Right cardiac atrium (tissue), 5 donors: Measurements from ENCODE around the gene ARHGAP6. TPM values are rescaled to one million over a fixed set of nuclear protein-coding genes. Genes with fewer than 3 reads are reported as not detected.
A peak's percentile ranks its signal among the peaks of the same experiment; 100 is the strongest.

ENCODE experiments used
- ATAC-seq, 2 donors: fragments of 200-7000 bp; cut with Tn5 transposase; one replicate each; pipeline versions ENCODE4 v1.8.0 to v1.9.1; 2020; ENCODE audit warnings: moderate library complexity in 2 of 2, mild to moderate bottlenecking in 1 of 2
- DNase-seq, 3 donors: peaks; one replicate each; pipeline ENCODE4 v3.0.0-alpha.2; 2020
- H3K27ac ChIP-seq: one replicate; pipeline ENCODE4 v1.5.1; 2013; ENCODE audit warnings: mild to moderate bottlenecking, low read length, control low read depth, moderate library complexity
- H3K27me3 ChIP-seq: one replicate; pipeline ENCODE4 v1.6.1; 2013; ENCODE audit not compliant: control insufficient read depth, insufficient read depth
- H3K4me1 ChIP-seq: one replicate; pipeline ENCODE4 v1.6.1; 2013; ENCODE audit warnings: low read length; ENCODE audit not compliant: control insufficient read depth, insufficient read depth
- H3K4me3 ChIP-seq: one replicate; pipeline ENCODE4 v1.5.1; 2013; ENCODE audit warnings: low read length, control low read depth
- H3K9me3 ChIP-seq: one replicate; pipeline ENCODE4 v1.6.1; 2013; ENCODE audit warnings: low read length; ENCODE audit not compliant: control insufficient read depth
- WGBS: extraction: QIAGEN DNeasy Blood & Tissue Kit; methylation state at CpG from one replicate; pipeline ENCODE4 v1.1.7; 2013; 5-methylcytosine and 5-hydroxymethylcytosine counted together
- intact Hi-C, 4 donors: fragments of 100-400 bp; cut with DNase I; formaldehyde crosslinking; loops; one replicate each; pipeline versions ENCODE4 v1.11.0 to v1.14.0; 2022 to 2023
- polyA plus RNA-seq: library from polyadenylated mRNA; stranded (reverse); fragments of 200-250 nt; gene quantifications from one replicate; pipeline ENCODE4 v1.2.3, GENCODE V29; 2013
- total RNA-seq, 4 donors: library from RNA; stranded (reverse); fragmentation: NEBNext Ultra II Directional; extraction: Animal tissue kit (Norgen Biotek cat#: 25700); gene quantifications; one replicate each; pipeline ENCODE4 v1.2.1, GENCODE V29; 2021
- donor health status: healthy with polysubstance abuse.
- donor health status: DM: no; HTN: yes; CAD: no.
- donor health status: DM: no; HTN: no; CAD: no.
- donor health status: DM: no; HTN: yes; CAD: no; lungs with severe emphysema.
- donor health status: DM: yes; HTN: yes; CAD: no.

The ARHGAP6 gene
- total and polyA plus RNA-seq, 5 donors = 2.3 to 4.5 (median 3.1) TPM

GRCh38 chrX:11386812-11387211 lies 278.9 kb downstream of the ARHGAP6 start:
- DNase-seq (no peak), ATAC-seq (no peak)
- Histone ChIP-seq H3K27me3 (no peaks in the 10 kb centered on the region), H3K4me3 (no peak overlapping the region), H3K27ac (no peak overlapping the region), H3K9me3 (no peaks in the 10 kb centered on the region), H3K4me1 (peaks cover 2% of the 10 kb centered on the region)
- 50% methylated on average over 3 of the region's 3 CpGs for WGBS
- intact Hi-C loops = no loop called here

GRCh38 chrX:11386001-11386523 lies 279.7 kb downstream of the ARHGAP6 start:
- intact Hi-C loops = no loop called here
- ATAC-seq = peak in 1 of 2 donors; percentile 33
- no peaks in the 10 kb centered on the region for H3K9me3 ChIP-seq
- H3K4me1 ChIP-seq = peaks cover 2% of the 10 kb centered on the region
- no peaks in the 10 kb centered on the region for H3K27me3 ChIP-seq
- H3K4me3 ChIP-seq = no peak overlapping the region
- WGBS = 67% methylated on average over 5 of the region's 5 CpGs
- H3K27ac ChIP-seq = peak overlapping the region; percentile 58
- DNase-seq = peak in 2 of 3 donors; percentile 25 to 40

GRCh38 chrX:11382930-11383329 lies 282.8 kb downstream of the ARHGAP6 start:
- no peak overlapping the region for H3K27ac ChIP-seq
- H3K4me3 ChIP-seq = no peak overlapping the region
- 50% methylated on average over 4 of the region's 4 CpGs for WGBS
- ATAC-seq = no peak
- H3K4me1 ChIP-seq = peaks cover 5% of the 10 kb centered on the region
- no peak for DNase-seq
- no peaks in the 10 kb centered on the region for H3K27me3 ChIP-seq
- intact Hi-C loops = no loop called here
- no peaks in the 10 kb centered on the region for H3K9me3 ChIP-seq

GRCh38 chrX:11381464-11381863 lies 284.3 kb downstream of the ARHGAP6 start:
- Histone ChIP-seq H3K27ac (no peak overlapping the region), H3K4me1 (peaks cover 5% of the 10 kb centered on the region), H3K4me3 (no peak overlapping the region), H3K27me3 (no peaks in the 10 kb centered on the region), H3K9me3 (no peaks in the 10 kb centered on the region)
- ATAC-seq (peak; percentile 72 to 87), DNase-seq (peak in 2 of 3 donors; percentile 11 to 16)
- 3% methylated on average over 6 of the region's 6 CpGs for WGBS
- intact Hi-C loops = no loop called here

GRCh38 chrX:11380187-11380844 lies 285.4 kb downstream of the ARHGAP6 start:
- no peaks in the 10 kb centered on the region for H3K27me3 ChIP-seq
- DNase-seq (no peak), ATAC-seq (peak in 1 of 2 donors; percentile 75)
- H3K4me1 ChIP-seq = peaks cover 3% of the 10 kb centered on the region
- 61% methylated on average over 10 of the region's 10 CpGs for WGBS
- H3K4me3 ChIP-seq = no peak overlapping the region
- H3K27ac ChIP-seq = peak overlapping the region; percentile 37
- intact Hi-C loops = no loop called here
- no peaks in the 10 kb centered on the region for H3K9me3 ChIP-seq

GRCh38 chrX:11376163-11376562 lies 289.6 kb downstream of the ARHGAP6 start:
- intact Hi-C loops = no loop called here

GRCh38 chrX:11375614-11376119 lies 290.1 kb downstream of the ARHGAP6 start:
- no peak for DNase-seq
- H3K27ac ChIP-seq = no peak overlapping the region
- peaks cover 2% of the 10 kb centered on the region for H3K4me1 ChIP-seq
- intact Hi-C loops = no loop called here
- no peaks in the 10 kb centered on the region for H3K9me3 ChIP-seq
- no peaks in the 10 kb centered on the region for H3K27me3 ChIP-seq
- H3K4me3 ChIP-seq = no peak overlapping the region
- ATAC-seq = no peak
- WGBS = 56% methylated on average over 1 of the region's 1 CpG

More at GRCh38 chrX:11376163-11376562, 289.6 kb downstream of the ARHGAP6 start:
- H3K4me3 ChIP-seq = no peak overlapping the region
- DNase-seq (no peak), ATAC-seq (no peak)
- no peaks in the 10 kb centered on the region for H3K9me3 ChIP-seq
- H3K4me1 ChIP-seq = peaks cover 3% of the 10 kb centered on the region
- H3K27me3 ChIP-seq = no peaks in the 10 kb centered on the region
- H3K27ac ChIP-seq = no peak overlapping the region

GRCh38 chrX:11374570-11374969 lies 291.1 kb downstream of the ARHGAP6 start:
- WGBS = 59% methylated on average over 2 of the region's 2 CpGs
- ATAC-seq (no peak), DNase-seq (no peak)
- H3K4me3 ChIP-seq = no peak overlapping the region
- no peaks in the 10 kb centered on the region for H3K27me3 ChIP-seq
- no peaks in the 10 kb centered on the region for H3K9me3 ChIP-seq
- no peak overlapping the region for H3K27ac ChIP-seq
- no peaks in the 10 kb centered on the region for H3K4me1 ChIP-seq
- intact Hi-C loops = no loop called here

- H3K4me1 ChIP-seq = peaks cover 2% of the 10 kb centered on the region
- ATAC-seq = no peak
- no peaks in the 10 kb centered on the region for H3K27me3 ChIP-seq
- H3K9me3 ChIP-seq = no peaks in the 10 kb centered on the region
- no peak overlapping the region for H3K4me3 ChIP-seq
- intact Hi-C loops = no loop called here
- H3K27ac ChIP-seq = no peak overlapping the region
- DNase-seq = no peak
Observed at GRCh38 chrX:11371106-11371505, 294.6 kb downstream of the ARHGAP6 start.

- Histone ChIP-seq H3K4me3 (no peak overlapping the region), H3K9me3 (no peaks in the 10 kb centered on the region), H3K4me1 (peaks cover 2% of the 10 kb centered on the region), H3K27me3 (no peaks in the 10 kb centered on the region), H3K27ac (no peak overlapping the region)
- intact Hi-C loops = no loop called here
- WGBS = 72% methylated on average over 7 of the region's 7 CpGs
- DNase-seq (no peak), ATAC-seq (peak in 1 of 2 donors; percentile 49)
Observed at GRCh38 chrX:11367609-11368430, 297.9 kb downstream of the ARHGAP6 start.

- Histone ChIP-seq H3K27ac (no peak overlapping the region), H3K4me3 (no peak overlapping the region), H3K9me3 (no peaks in the 10 kb centered on the region), H3K4me1 (peaks cover 2% of the 10 kb centered on the region), H3K27me3 (no peaks in the 10 kb centered on the region)
- no peak for ATAC-seq
- 91% methylated on average over 2 of the region's 2 CpGs for WGBS
- intact Hi-C loops = no loop called here
- DNase-seq = no peak
Observed at GRCh38 chrX:11366998-11367595, 298.6 kb downstream of the ARHGAP6 start.
